Osteoblast (primary cell): ENCODE measurements around the gene GLIS2. TPM values are rescaled to one million over a fixed set of nuclear protein-coding genes. Genes with fewer than 3 reads are reported as not detected.

ENCODE experiments used
- DNase-seq: peaks from one replicate; pipeline ENCODE4 v3.0.0; 2011; ENCODE audit warnings: low spot score, mixed read lengths; ENCODE audit not compliant: insufficient read length; ENCODE audit errors: missing footprints
- H2AFZ ChIP-seq: 2 replicates; pipeline ENCODE4 v1.6.0; 2011; ENCODE audit warnings: mild to moderate bottlenecking, low read length
- H3K27ac ChIP-seq: 2 replicates; pipeline ENCODE4 v1.5.1; 2011; ENCODE audit warnings: mild to moderate bottlenecking, low read depth, low read length, moderate library complexity
- H3K27me3 ChIP-seq: 2 replicates; pipeline ENCODE4 v1.6.0; 2012; ENCODE audit warnings: mild to moderate bottlenecking, control low read depth, inconsistent platforms, low read length, moderate library complexity; ENCODE audit not compliant: insufficient read depth
- H3K36me3 ChIP-seq: 2 replicates; pipeline ENCODE4 v1.5.1; 2011; ENCODE audit warnings: mild to moderate bottlenecking, low read length, control low read depth, moderate library complexity; ENCODE audit not compliant: insufficient read depth
- H3K4me1 ChIP-seq: 2 replicates; pipeline ENCODE4 v1.5.1; 2011; ENCODE audit warnings: mild to moderate bottlenecking, low read length, control low read depth, moderate library complexity; ENCODE audit not compliant: insufficient read depth
- H3K4me2 ChIP-seq: 2 replicates; pipeline ENCODE4 v1.6.0; 2011; ENCODE audit warnings: mild to moderate bottlenecking, low read length; ENCODE audit not compliant: insufficient read depth
- H3K4me3 ChIP-seq: fragments of 200-600 bp; sonication (generic); 3 replicates; pipeline ENCODE4 v1.5.1; 2012; ENCODE audit warnings: mild to moderate bottlenecking, low read length, inconsistent platforms; ENCODE audit not compliant: insufficient read depth
- H3K79me2 ChIP-seq: 2 replicates; pipeline ENCODE4 v1.6.0; 2012; ENCODE audit warnings: mild to moderate bottlenecking, low read length, control low read depth, inconsistent platforms; ENCODE audit not compliant: insufficient read depth
- H3K9me3 ChIP-seq: 2 replicates; pipeline ENCODE4 v1.5.1; 2011; ENCODE audit warnings: low read depth, low read length, control low read depth
- H4K20me1 ChIP-seq: 2 replicates; pipeline ENCODE4 v1.6.0; 2012; ENCODE audit warnings: mild to moderate bottlenecking, low read length, control low read depth; ENCODE audit not compliant: insufficient read depth
- CTCF ChIP-seq: IDR thresholded peaks from 2 replicates; pipeline ENCODE4 v1.5.1; 2011; ENCODE audit warnings: mild to moderate bottlenecking, low read depth, low read length, moderate library complexity; ENCODE audit errors: extremely low read depth
- total RNA-seq: library from RNA; depleted of rRNA; stranded (reverse); fragments of >200 nt; gene quantifications from 2 replicates; pipeline ENCODE4 v1.2.3, GENCODE V29; 2012

The GLIS2 gene
- 5.0 and 5.4 TPM in 2 replicates for total RNA-seq

- H3K27me3 ChIP-seq = no peaks in the 10 kb centered on the region
- H3K9me3 ChIP-seq = no peaks in the 10 kb centered on the region
- H3K4me2 ChIP-seq = peak within 1 kb of the TSS; percentile 85
- peak within 1 kb of the TSS; percentile 81 for H2AFZ ChIP-seq
- peak within 1 kb of the TSS; percentile 89 for H3K4me3 ChIP-seq
- TF ChIP-seq CTCF = no peak
- peak; percentile 100 for DNase-seq
- peaks cover 37% of the 10 kb centered on the region for H3K4me1 ChIP-seq
- peaks cover 41% of the 10 kb centered on the region for H4K20me1 ChIP-seq
- H3K27ac ChIP-seq = peak within 1 kb of the TSS; percentile 48
- H3K79me2 ChIP-seq = peaks cover 42% of the 10 kb centered on the region
- no peaks in the 10 kb centered on the region for H3K36me3 ChIP-seq
Measured at GRCh38 chr16:4315186-4316107, at the start of gene GLIS2. GLIS2 (plus strand) TSS chr16:4316067; CDS start chr16:4332281, 16,214 bp downstream.

DNA sequence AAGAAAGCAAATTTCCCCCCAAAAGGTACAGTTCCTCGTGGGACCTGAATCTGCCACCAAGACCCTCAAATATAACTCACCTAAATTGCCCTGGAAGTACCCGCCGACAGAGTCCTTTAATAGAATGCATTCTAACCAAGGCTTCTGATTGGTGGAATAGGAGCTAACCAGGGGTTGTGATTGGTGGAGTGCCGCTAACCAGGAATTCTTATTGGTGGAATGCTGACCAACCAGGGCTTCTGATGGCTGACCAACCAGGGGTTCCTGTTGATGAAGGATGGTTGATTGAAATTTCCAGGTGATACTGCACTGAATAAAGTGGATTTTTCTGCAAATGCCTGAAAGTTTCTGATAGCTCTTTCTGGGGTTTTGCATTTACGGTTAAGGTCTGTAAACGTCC is 49.5 kb upstream of the GLIS2 start:
- H3K27me3 ChIP-seq = no peaks in the 10 kb centered on the region
- peaks cover 34% of the 10 kb centered on the region for H3K79me2 ChIP-seq
- H3K36me3 ChIP-seq = no peaks in the 10 kb centered on the region
- H3K4me3 ChIP-seq = no peak overlapping the region
- TF ChIP-seq CTCF = no peak
- no peak overlapping the region for H2AFZ ChIP-seq
- no peaks in the 10 kb centered on the region for H3K9me3 ChIP-seq
- DNase-seq = peak; percentile 75
- H3K4me1 ChIP-seq = peaks cover 17% of the 10 kb centered on the region
- H3K4me2 ChIP-seq = no peak overlapping the region
- peaks cover 4% of the 10 kb centered on the region for H4K20me1 ChIP-seq
- no peak overlapping the region for H3K27ac ChIP-seq

- H3K4me3 ChIP-seq = no peak overlapping the region
- no peak for DNase-seq
- H3K4me2 ChIP-seq = no peak overlapping the region
- no peak for TF ChIP-seq CTCF
- H3K27me3 ChIP-seq = no peaks in the 10 kb centered on the region
- H3K9me3 ChIP-seq = no peaks in the 10 kb centered on the region
- H3K79me2 ChIP-seq = peaks cover 31% of the 10 kb centered on the region
- no peak overlapping the region for H3K27ac ChIP-seq
- no peak overlapping the region for H2AFZ ChIP-seq
- peaks cover 2% of the 10 kb centered on the region for H4K20me1 ChIP-seq
- H3K36me3 ChIP-seq = no peaks in the 10 kb centered on the region
- peaks cover 9% of the 10 kb centered on the region for H3K4me1 ChIP-seq
Measured at GRCh38 chr16:4270091-4270490, 45.8 kb upstream of the GLIS2 start.

GRCh38 chr16:4270595-4270994 is 45.3 kb upstream of the GLIS2 start:
- Histone ChIP-seq H3K4me3 (no peak overlapping the region), H3K27me3 (no peaks in the 10 kb centered on the region), H3K79me2 (peaks cover 31% of the 10 kb centered on the region), H3K4me1 (peaks cover 9% of the 10 kb centered on the region), H3K9me3 (no peaks in the 10 kb centered on the region), H3K27ac (no peak overlapping the region), H3K36me3 (no peaks in the 10 kb centered on the region), H2AFZ (peak overlapping the region; percentile 90), H3K4me2 (peak overlapping the region; percentile 85), H4K20me1 (peaks cover 2% of the 10 kb centered on the region)
- no peak for DNase-seq
- TF ChIP-seq CTCF = no peak
